ENCODE data around the gene LBX2.
A peak's percentile ranks its signal among the peaks of the same experiment; 100 is the strongest.
"Not testable (repeated sequence)": the region's sequence is repeated elsewhere in the genome, so short reads cannot be mapped to it uniquely, and the experiment has no call there.

LBX2 gene

GRCh38 chr2:74503506-74504475 lies 4.4 kb upstream of the LBX2 start:
- DNase-seq = no peak

GRCh38 chr2:74502720-74503505 lies 3.5 kb upstream of the LBX2 start:
- peak; percentile 78 for DNase-seq

DNA sequence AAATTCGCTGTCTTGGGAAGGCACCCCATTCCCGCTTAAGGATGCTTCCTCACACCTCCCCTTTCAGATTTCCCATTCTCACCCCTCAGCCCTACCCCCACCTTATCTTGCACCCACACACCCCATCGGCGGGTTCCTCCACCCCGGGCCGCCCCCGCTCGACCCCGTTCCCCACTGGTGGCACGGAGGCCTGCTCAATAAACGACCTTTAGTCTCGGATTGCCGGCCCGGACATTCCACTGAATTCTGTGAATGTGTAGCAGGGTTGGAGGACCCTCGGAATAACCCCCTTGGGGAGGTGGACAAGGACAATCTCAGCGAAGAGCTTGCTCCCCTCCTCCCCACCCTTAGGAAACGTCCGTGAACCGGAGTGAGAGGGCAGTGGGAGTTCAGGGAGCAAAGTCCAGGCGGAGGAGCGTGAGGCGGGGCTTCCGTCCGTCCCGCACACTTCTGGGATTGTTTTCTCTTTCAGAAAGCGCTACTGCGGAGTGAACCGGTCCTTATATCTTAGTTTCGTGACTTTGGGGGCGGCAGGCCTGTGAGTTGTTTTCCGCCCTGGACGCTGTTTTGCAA lies 2.8 kb upstream of the LBX2 start:
- DNase-seq = no peak

DNA sequence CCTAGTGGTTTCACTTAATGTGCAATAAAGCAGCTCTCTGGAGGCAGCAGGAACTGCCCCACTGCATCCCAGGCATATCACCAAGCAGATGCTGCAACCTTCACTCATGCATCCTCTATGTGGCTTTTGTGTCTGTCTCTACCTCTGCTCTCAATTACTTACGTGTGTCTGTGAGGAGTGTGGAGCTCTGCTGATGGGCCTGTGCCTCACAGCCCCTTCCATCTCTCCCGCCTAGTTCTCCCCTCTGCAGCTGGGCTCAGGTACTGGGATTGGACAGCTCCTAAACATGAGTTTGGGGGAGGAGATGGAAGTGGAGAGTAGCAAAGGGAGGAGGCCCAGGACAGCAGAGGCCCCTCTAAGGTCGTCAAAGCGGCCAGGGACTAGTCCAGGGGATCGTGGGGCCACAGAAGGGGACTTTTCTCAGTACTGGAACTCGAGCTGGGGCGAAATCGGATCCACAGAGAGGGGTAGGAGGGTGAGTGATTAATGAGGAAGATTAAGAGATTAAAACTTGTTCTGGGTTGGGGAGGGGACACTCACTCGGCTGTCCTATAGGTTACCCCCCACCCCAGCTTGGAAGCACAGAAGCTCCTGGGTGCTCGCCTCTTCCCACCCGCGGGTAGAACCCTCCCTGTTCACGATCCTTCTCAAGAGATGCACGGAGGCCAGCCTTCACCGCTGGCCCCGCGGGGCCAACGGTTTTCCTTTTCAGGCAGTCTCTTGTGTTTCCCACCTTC lies 2.1 kb upstream of the LBX2 start:
- DNase-seq = no peak

GRCh38 chr2:74500578-74500946 lies 1.2 kb upstream of the LBX2 start:
- DNase-seq = no peak

GRCh38 chr2:74499940-74500577 lies 656 bp upstream of the LBX2 start:
- no peak for DNase-seq

DNA sequence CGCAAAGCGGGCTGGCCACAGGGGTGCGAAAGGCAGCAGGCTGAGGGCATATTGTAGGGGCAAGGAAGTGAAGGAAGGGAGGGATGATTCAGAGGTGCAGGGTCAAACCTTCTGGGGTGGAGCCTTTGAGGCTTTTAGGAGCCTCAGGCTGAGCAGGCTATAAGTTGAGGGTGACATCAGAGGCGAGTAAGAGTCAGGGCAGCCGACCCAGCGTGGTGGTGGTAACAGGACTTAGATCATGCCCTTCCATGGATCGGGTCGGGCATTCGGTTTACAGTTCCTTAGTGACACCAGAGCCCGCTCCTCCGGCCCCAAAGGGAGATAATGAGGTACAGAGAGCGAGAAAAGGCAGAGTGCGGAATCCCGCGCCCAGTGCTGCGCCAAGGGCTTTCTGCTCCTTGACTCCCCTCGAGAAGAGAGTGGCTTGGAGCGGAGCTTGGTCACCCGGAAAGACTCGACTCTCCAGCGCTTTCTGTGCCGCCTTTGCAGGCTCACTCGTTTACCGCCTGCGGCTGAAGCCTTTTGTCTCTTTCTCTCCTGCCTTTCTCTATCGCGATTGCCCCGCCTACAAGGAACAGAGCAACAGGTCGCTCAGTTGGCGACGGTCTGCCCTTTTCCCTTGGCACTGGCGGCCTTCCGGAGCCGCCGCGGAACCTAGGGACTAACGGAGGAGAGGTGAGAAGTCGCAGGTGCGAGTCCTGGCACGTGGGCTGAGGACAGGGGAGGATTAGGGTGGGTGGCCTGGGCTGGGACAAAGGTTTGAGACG lies 720 bp downstream of the LBX2 start:
- DNase-seq = no peak

GRCh38 chr2:74497777-74498499 lies 1.5 kb downstream of the LBX2 start:
- no peak for DNase-seq

- DNase-seq = no peak
These were observed 2.2 kb downstream of the LBX2 start for GRCh38 chr2:74496997-74497776.

DNA sequence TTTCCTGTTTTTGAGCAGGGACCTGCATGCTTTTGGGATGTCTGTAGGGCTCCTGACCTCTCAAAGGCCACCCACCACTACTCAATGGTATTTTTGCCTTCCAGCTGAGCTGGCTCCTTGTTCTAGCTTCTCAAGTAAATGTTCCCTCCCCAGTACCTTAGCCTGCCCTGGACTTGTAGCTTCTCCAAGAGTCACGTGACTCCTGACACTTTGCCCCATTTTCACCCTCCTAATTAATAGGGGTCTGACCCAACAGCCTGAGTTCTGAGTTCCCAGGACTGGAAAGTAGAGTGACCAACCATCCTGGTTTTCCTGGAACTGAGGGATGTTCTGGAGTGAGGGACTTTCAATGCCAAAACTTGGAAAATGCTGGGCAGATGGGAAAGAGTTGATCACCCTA lies 4.0 kb downstream of the LBX2 start:
- DNase-seq = no peak

GRCh38 chr2:74493546-74493945 lies 5.9 kb downstream of the LBX2 start:
- no peak for DNase-seq

- DNase-seq = no peak
These were observed 7.5 kb downstream of the LBX2 start for GRCh38 chr2:74491648-74492544.

DNA sequence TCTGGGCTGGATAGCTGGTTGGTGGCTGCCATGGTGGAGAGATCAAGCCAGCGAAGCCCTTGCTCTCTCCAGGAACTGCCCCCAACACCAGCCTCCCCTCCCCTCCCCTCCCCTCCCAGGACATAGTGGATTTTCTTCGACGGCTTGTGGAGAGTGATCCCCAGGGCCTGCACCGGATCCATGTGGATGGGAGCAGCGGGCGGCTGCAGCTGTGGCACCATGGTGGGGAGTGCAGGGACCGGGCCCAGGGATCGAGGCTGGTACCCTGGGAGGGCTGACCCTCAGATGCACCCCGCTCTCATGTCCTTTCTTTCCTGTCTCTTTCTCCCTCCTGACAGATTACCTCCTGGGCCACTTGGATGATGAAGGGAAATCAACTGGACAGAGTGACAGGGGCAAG lies 9.5 kb downstream of the LBX2 start:
- no peak for DNase-seq

DNA sequence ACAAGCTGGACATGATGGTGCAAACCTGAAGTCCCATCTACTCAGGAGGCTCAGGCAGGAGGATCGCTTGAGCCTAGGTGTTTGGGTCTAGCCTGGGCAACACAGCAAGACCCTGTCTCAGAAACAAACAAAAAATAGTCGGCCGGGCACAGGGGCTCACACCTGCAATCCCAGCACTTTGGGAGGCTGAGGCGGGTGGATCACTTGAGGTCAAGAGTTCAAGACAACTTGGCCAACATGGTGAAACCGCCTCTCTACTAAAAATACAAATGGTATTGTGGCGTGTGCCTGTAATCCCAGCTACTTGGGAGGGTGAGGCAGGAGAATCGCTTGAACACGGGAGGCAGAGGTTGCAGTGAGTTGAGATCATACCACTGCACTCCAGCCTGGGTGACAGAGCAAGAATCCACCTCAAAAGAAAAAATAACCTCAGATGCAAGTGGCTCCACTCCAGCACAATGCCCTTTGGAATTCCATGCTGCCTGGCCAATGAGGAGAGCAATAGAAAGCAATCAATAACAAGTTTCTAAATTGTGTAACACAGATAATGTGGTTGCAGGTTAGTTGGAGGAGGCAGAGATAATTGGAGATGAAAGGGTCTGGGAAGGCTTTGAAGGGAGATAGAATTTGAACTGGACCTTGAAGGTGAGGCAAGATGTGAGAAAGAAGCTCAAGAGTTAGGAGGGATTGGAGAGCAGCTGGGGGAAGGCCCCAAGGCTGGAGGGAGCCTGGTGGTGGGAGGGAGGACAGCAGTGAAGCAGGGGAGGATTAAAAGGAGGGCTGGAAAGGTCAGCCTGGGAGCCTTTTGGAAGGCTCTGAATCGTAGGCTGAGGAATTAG lies 10.5 kb downstream of the LBX2 start:
- no peak for DNase-seq

DNA sequence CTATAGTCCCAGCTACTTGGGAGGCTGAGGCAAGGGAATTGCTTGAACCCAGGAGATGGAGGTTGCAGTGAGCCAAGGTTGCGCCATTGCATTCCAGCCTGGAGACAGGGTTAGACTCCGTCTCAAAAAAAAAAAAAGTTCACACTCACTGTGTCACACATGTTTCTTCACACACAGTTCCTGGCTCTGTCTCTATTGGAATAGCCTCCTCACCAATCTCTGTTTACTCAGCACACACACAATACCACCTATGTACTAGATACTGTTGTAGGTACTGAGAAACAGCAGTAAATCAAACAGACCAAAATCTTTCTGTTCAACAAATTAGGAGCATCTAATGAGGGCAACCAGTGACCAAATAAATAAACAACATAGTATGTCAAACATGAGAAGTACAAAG lies 13.3 kb downstream of the LBX2 start:
- no peak for DNase-seq

DNA sequence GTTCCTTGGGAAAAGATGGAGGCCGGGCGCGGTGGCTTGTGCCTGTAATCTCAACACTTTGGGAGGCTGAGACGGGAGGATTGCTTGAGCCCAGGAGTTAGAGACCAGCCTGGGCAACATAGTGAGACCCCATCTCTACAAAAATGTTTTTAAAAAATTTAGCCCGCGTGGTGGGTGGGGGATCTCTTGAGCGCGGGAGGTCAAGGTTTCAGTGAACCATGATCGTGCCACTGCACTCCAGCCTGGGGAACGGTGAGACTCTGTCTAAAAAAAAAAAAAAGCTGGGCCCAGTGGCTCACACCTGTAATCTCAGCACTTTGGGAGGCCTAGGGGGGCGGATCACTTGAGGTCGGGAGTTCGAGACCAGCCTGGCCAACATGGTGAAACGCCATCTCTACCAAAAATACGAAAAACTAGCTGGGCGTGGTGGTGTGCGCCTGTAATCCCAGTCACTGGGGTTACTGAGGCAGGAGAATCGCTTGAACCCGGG lies 15.7 kb downstream of the LBX2 start:
- not testable (repeated sequence) for DNase-seq
